Nephron progenitor cell (in vitro differentiated cells): Measurements from ENCODE around the gene LEKR1.

Experiments
- DNase-seq: peaks from one replicate; pipeline ENCODE4 v3.0.0; 2021
- H3K27ac Mint-ChIP-seq: 2 replicates; pipeline ENCODE4 v1.8.0; 2021; ENCODE audit warnings: mild to moderate bottlenecking, moderate library complexity, mixed read lengths
- H3K27me3 Mint-ChIP-seq: 2 replicates; pipeline ENCODE4 v1.8.0; 2021; ENCODE audit warnings: mild to moderate bottlenecking, low read depth, mixed read lengths; ENCODE audit not compliant: poor library complexity
- H3K36me3 Mint-ChIP-seq: 2 replicates; pipeline ENCODE4 v1.8.0; 2021; ENCODE audit warnings: low read depth, mixed read lengths
- H3K4me1 Mint-ChIP-seq: 2 replicates; pipeline ENCODE4 v1.8.0; 2021; ENCODE audit warnings: mixed read lengths
- H3K4me3 Mint-ChIP-seq: 2 replicates; pipeline ENCODE4 v1.8.0; 2021; ENCODE audit warnings: mild to moderate bottlenecking, moderate library complexity, mixed read lengths
- H3K9me3 Mint-ChIP-seq: 2 replicates; pipeline ENCODE4 v1.8.0; 2021; ENCODE audit warnings: mild to moderate bottlenecking, moderate library complexity, mixed read lengths
- CTCF ChIP-seq: fragments of 200-600 bp; sonication (generic); IDR thresholded peaks from 2 replicates; pipeline ENCODE4 v1.5.0; 2021; ENCODE audit warnings: antibody characterized with exemption

LEKR1 gene

DNA sequence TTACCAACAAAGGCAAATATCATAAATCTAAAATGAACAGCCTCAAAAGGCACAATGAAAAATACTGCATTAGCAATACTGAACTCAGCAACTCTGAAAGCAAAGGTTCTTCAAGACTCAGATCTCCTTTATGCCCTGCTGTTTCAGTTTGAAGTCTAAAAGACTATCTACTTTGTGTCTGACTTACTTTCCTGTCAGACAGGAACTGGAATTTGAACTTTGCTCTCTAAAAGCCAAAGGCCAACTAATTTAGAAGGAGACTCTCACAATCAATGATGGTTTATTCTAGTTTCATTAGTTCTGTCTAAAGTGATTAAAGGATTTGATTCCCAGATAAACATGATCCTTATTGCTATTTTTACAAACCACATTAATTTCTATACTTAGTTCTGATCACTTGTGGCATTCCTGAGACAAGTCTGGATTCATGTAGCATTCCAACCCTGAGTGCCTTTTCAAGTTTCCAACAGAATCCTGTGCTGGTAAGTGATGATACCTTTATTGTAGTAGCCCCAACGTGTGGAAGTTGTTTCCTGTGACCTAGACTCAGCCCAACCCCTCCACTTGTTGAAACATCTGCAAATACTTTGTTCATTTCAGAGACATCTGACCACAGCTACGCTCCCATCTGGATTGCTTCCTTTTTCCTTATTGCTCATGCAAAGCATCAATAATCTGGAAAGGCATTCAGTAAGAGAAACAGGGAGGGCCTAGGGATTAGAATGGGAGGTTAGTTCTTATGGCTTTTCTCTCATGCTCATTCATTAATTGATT is 14.9 kb upstream of the LEKR1 start:
- Mint-ChIP-seq H3K27ac (no peak overlapping the region), H3K36me3 (no peaks in the 10 kb centered on the region), H3K9me3 (peaks cover 3% of the 10 kb centered on the region), H3K27me3 (peaks cover 37% of the 10 kb centered on the region), H3K4me1 (peaks cover 15% of the 10 kb centered on the region), H3K4me3 (no peak overlapping the region)
- no peak for TF ChIP-seq CTCF
- no peak for DNase-seq

- DNase-seq: no peak
- H3K4me1 Mint-ChIP-seq: peaks cover 24% of the 10 kb centered on the region
- no peak overlapping the region for H3K27ac Mint-ChIP-seq
- peaks cover 43% of the 10 kb centered on the region for H3K27me3 Mint-ChIP-seq
- H3K9me3 Mint-ChIP-seq: peaks cover 3% of the 10 kb centered on the region
- no peak overlapping the region for H3K4me3 Mint-ChIP-seq
- H3K36me3 Mint-ChIP-seq: no peaks in the 10 kb centered on the region
- no peak for TF ChIP-seq CTCF
Measured at GRCh38 chr3:156812521-156813335, 13.4 kb upstream of the LEKR1 start.

DNA sequence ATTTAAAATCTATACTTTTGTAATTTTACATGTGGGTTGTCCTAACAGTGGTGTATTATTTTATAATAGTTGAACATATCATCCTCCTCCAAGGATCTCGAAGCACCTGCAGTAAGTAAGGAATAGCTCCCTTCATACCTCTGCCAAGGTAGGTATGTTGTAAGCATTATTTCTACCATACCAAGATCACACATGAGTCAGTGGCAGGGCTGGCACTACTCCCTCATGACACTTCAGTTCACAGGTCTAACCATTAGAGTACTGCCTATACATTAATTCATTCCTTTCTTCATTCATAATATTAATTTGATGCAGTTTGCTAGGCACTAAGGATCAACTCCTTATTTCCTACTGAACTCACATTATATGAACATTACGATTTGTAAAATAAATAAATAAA is 11.9 kb upstream of the LEKR1 start:
- peaks cover 36% of the 10 kb centered on the region for H3K4me1 Mint-ChIP-seq
- H3K4me3 Mint-ChIP-seq: no peak overlapping the region
- H3K27ac Mint-ChIP-seq: no peak overlapping the region
- TF ChIP-seq CTCF: no peak
- no peak for DNase-seq
- H3K36me3 Mint-ChIP-seq: no peaks in the 10 kb centered on the region
- H3K9me3 Mint-ChIP-seq: peaks cover 3% of the 10 kb centered on the region
- H3K27me3 Mint-ChIP-seq: peaks cover 45% of the 10 kb centered on the region

DNA sequence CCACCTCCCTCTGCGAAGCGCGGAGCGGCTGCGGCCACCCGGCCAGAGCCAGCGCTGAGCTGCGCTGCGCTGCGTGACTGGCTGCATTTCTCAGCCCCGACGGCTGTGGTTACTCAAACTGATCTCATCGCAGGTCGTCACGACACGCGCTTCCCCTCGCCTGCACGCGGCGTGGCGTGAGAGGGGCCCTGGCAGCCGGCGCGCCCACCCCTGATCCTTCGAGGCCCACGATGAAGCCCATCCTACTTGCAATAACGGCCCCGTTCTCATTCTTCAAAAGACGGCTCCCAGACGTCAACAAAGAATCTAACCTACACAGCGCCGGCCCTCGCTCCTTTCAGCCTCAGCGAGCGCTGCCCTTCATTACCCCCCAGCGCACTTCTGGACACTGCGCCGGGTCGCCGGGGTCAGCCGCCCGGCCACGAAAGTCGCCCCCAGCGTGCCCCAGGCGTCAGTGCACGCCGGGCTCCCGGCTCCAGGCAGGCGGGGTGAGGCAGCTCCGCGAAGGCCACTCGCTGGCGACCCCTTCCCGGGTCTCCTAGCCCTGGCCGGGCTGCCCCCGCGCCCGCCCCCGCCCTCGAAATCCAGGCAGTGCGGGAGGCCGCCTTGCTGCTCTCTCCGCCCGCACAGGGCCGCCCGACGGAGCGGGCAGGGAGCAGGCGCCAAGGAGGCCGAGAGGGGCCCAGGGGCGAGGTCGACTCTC is 9.9 kb upstream of the LEKR1 start:
- H3K27me3 Mint-ChIP-seq: peaks cover 40% of the 10 kb centered on the region
- TF ChIP-seq CTCF: no peak
- H3K4me1 Mint-ChIP-seq: peaks cover 35% of the 10 kb centered on the region

DNA sequence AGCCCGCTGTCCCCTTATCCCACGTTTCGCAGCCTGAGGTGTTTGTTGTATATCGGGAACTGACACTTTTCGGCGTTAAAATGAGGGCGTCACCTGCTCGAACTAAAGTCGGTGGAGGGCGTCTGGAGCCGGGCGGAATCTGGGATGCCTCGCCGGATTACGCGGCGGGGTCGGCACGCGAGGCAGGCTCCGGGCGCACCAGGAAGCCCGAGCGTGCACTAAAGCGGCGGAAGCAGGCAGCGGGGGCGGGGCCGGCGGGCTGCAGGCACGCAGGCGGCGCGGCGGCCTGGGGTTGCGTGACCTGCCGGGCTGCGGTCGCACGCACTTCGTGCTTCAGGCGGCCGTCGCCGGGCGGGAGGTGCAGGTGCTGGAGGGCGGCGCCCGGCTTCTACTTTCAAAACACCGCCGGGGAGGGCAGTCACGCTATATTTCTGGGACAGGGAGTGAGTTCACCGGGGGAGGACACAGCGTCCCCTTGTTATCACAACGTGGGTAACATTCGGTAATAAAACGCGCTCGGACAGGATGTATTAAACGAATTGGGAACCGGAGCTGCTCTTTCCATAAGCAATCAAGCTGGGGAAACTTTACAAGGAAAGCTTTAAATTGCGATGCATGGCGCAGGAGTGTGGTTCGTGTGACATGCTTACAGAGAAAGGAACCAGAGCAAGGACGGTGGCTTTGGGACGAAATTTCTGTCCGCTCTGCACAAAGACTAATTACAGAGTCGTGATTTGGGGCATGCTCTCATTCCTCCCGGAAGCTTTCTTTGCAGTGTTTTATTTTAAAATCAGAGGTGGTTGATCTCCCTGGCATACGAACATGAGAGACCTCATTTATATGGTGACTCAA is 9.1 kb upstream of the LEKR1 start:
- DNase-seq: peak; percentile 91
- Mint-ChIP-seq H3K9me3 (peaks cover 3% of the 10 kb centered on the region), H3K36me3 (no peaks in the 10 kb centered on the region), H3K4me3 (peak overlapping the region; percentile 86), H3K4me1 (peaks cover 34% of the 10 kb centered on the region), H3K27me3 (peaks cover 40% of the 10 kb centered on the region), H3K27ac (peak overlapping the region; percentile 85)
- TF ChIP-seq CTCF: no peak

More for the DNA sequence above, 9.9 kb upstream of the LEKR1 start:
- Mint-ChIP-seq H3K36me3 (no peaks in the 10 kb centered on the region), H3K27ac (peak overlapping the region; percentile 85), H3K9me3 (peaks cover 3% of the 10 kb centered on the region), H3K4me3 (peak overlapping the region; percentile 86)
- DNase-seq: peak; percentile 64
